OCI-LY7 (cell line): ENCODE results near the gene CCDC195. TPM values are rescaled to one million over a fixed set of nuclear protein-coding genes. Genes with fewer than 3 reads are reported as not detected.

Experiments
- BruUV-seq: library from RNA; stranded (reverse); fragments of 400-500 nt; replicated peaks from 2 replicates; lab custom pipeline; 2021; lab: Mats Ljungman, UMichigan
- CTCF ChIA-PET: fragments of 300-600 bp; sonication (Branson Sonifier 250); formaldehyde crosslinking; loops from one replicate; lab custom pipeline; 2022; ENCODE audit warnings: antibody characterized with exemption; ENCODE audit not compliant: unreplicated experiment; lab: Charles Lee
- POLR2A ChIA-PET: fragments of 300-600 bp; sonication (Branson Sonifier 250); formaldehyde crosslinking; loops from one replicate; lab custom pipeline; 2022; ENCODE audit warnings: antibody characterized with exemption; lab: Charles Lee
- DNase-seq: peaks from one replicate; pipeline ENCODE4 v3.0.0-alpha.2; 2015; ENCODE audit warnings: low spot score
- H2AFZ ChIP-seq: fragments of 200-600 bp; sonication (generic), shearing (Covaris generic); 2 replicates; pipeline ENCODE4 v1.6.1; 2014; ENCODE audit warnings: mild to moderate bottlenecking, antibody characterized with exemption, low read length, moderate library complexity
- H3K27ac ChIP-seq: fragments of 200-600 bp; sonication (generic); 2 replicates; pipeline ENCODE4 v1.5.1; 2014; ENCODE audit warnings: mixed run types, low read depth, mild to moderate bottlenecking, moderate library complexity, low read length, inconsistent platforms; ENCODE audit not compliant: poor library complexity, severe bottlenecking
- H3K36me3 ChIP-seq: fragments of 200-600 bp; sonication (generic); 2 replicates; pipeline ENCODE4 v1.6.1; 2014; ENCODE audit warnings: mild to moderate bottlenecking, antibody characterized with exemption, low read length, moderate library complexity, mixed read lengths; ENCODE audit not compliant: insufficient read depth
- H3K4me1 ChIP-seq: fragments of 200-600 bp; sonication (generic); 2 replicates; pipeline ENCODE4 v1.5.1; 2014; ENCODE audit warnings: mild to moderate bottlenecking, low read length; ENCODE audit not compliant: insufficient read depth, poor library complexity, severe bottlenecking
- H3K4me2 ChIP-seq: fragments of 200-600 bp; sonication (generic); 2 replicates; pipeline ENCODE4 v1.6.1; 2014; ENCODE audit warnings: mild to moderate bottlenecking, low read length
- H3K4me3 ChIP-seq: fragments of 200-600 bp; sonication (generic); 2 replicates; pipeline ENCODE4 v1.5.1; 2014; ENCODE audit warnings: mild to moderate bottlenecking, low read depth, low read length; ENCODE audit not compliant: poor library complexity, severe bottlenecking
- H3K79me2 ChIP-seq: fragments of 200-600 bp; sonication (generic); 2 replicates; pipeline ENCODE4 v1.6.1; 2016; ENCODE audit warnings: low read depth, mild to moderate bottlenecking, low read length, moderate library complexity, mixed read lengths; ENCODE audit not compliant: insufficient read depth
- H3K9me2 ChIP-seq: fragments of 200-600 bp; sonication (generic); 2 replicates; pipeline ENCODE4 v1.6.1; 2016; ENCODE audit warnings: mild to moderate bottlenecking, low read length, mixed read lengths; ENCODE audit not compliant: insufficient read depth
- H3K9me3 ChIP-seq: fragments of 200-600 bp; sonication (generic); 2 replicates; pipeline ENCODE4 v1.6.1; 2014; ENCODE audit warnings: mild to moderate bottlenecking, mixed run types, low read length, mixed read lengths
- H4K20me1 ChIP-seq: fragments of 200-600 bp; sonication (generic); 2 replicates; pipeline ENCODE4 v1.6.1; 2014; ENCODE audit warnings: mild to moderate bottlenecking, antibody characterized with exemption, low read length, moderate library complexity, mixed read lengths; ENCODE audit not compliant: insufficient read depth
- CTCF ChIP-seq: fragments of 200-600 bp; sonication (generic); conservative IDR thresholded peaks from 2 replicates; pipeline ENCODE4 v1.5.1; 2014; ENCODE audit warnings: mild to moderate bottlenecking, antibody characterized with exemption, low read length, moderate library complexity, mixed read lengths
- EZH2phosphoT487 ChIP-seq: fragments of 200-600 bp; sonication (generic); IDR thresholded peaks from 2 replicates; pipeline ENCODE4 v1.6.1; 2018; ENCODE audit warnings: low read depth, borderline replicate concordance, mild to moderate bottlenecking, mixed run types, antibody characterized with exemption, low read length, moderate library complexity, mixed read lengths
- intact Hi-C: fragments of 100-400 bp; cut with micrococcal nuclease; formaldehyde crosslinking; loops from one replicate; pipeline ENCODE4 v1.10.0; 2022; ENCODE audit not compliant: unreplicated experiment
- total RNA-seq, 2 experiments: library from RNA; depleted of rRNA in 1 of 2; stranded (reverse); fragments of >200 nt in 1 of 2; shearing (Covaris generic) in 1 of 2; gene quantifications; 2 replicates each; pipeline ENCODE4 v1.2.3, GENCODE V29; 2014 to 2022

Gene CCDC195
- total RNA-seq, 2 experiments from 2014 or later = 0.82 to 4.1 TPM

DNA sequence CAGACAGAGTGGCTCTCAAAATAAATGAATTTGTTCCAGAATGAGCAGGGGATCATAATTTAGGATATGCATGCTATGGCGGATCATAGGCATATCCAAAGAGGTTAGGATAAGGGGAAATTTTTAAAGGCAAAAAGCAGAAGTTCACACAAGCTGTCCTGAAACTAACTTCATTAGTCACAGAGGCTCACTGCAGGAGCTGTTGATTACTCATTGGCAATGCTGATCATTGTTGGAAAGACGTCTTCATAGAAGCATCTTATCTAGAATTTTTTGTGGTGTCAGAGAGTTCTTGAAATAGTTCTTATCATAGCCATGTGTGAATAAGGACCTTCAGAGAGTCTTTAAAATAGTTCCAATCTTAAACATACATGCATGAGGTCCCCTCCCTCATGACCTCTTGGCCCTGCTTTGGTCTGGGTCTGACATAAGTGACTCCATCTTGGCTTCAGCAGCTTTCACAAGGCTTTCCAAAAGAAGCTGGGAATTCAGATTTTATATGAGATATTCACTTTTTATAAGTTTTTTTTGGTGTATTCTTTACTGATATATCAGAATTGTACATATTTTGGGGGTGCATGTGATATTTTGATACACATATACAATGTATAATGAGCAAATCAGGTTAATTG is 7.5 kb upstream of the CCDC195 start:
- peaks cover 53% of the 10 kb centered on the region for H3K9me3 ChIP-seq
- intact Hi-C loops = no loop called here
- no peak overlapping the region for H3K27ac ChIP-seq
- H3K79me2 ChIP-seq = no peaks in the 10 kb centered on the region
- H3K4me2 ChIP-seq = no peak overlapping the region
- no peak for DNase-seq
- ChIA-PET POLR2A (interaction anchor here (0.6 to 1.9 kb wide), 4 partner anchors 19 to 173 kb away, joined by 3 to 6 read pairs (median 3); no protein-coding TSS in a partner anchor), CTCF (interaction anchor here (1.4 kb wide), 1 partner anchor 30 kb away, joined by 3 read pairs; no protein-coding TSS in a partner anchor)
- peaks cover 10% of the 10 kb centered on the region for H3K36me3 ChIP-seq
- no peak overlapping the region for H3K4me3 ChIP-seq
- no peaks in the 10 kb centered on the region for H4K20me1 ChIP-seq
- no peak overlapping the region for H2AFZ ChIP-seq
- H3K4me1 ChIP-seq = peaks cover 8% of the 10 kb centered on the region
- TF ChIP-seq EZH2phosphoT487 (no peak), CTCF (no peak)
- H3K9me2 ChIP-seq = no peaks in the 10 kb centered on the region
- no TSS peak for BruUV-seq

GRCh38 chr2:224722770-224723169 is 6.6 kb upstream of the CCDC195 start:
- no peak for TF ChIP-seq EZH2phosphoT487
- TF ChIP-seq CTCF = no peak
- Histone ChIP-seq H3K4me3 (no peak overlapping the region), H3K4me2 (no peak overlapping the region), H3K4me1 (peaks cover 8% of the 10 kb centered on the region), H3K9me2 (no peaks in the 10 kb centered on the region), H4K20me1 (no peaks in the 10 kb centered on the region), H2AFZ (peak overlapping the region; percentile 47; the same call in 1 of the 2 replicates), H3K36me3 (peaks cover 14% of the 10 kb centered on the region), H3K27ac (no peak overlapping the region), H3K79me2 (no peaks in the 10 kb centered on the region), H3K9me3 (peaks cover 52% of the 10 kb centered on the region)
- intact Hi-C loops = no loop called here
- CTCF ChIA-PET = no interaction called here
- POLR2A ChIA-PET = interaction anchor here (0.6 to 1.9 kb wide), 2 partner anchors 36 to 68 kb away, joined by 3 to 6 read pairs; no protein-coding TSS in a partner anchor
- DNase-seq = no peak
- no TSS peak for BruUV-seq

- no peak overlapping the region for H3K4me3 ChIP-seq
- no peaks in the 10 kb centered on the region for H3K79me2 ChIP-seq
- no TSS peak for BruUV-seq
- H4K20me1 ChIP-seq = no peaks in the 10 kb centered on the region
- no peak overlapping the region for H3K4me2 ChIP-seq
- peaks cover 8% of the 10 kb centered on the region for H3K4me1 ChIP-seq
- no peak overlapping the region for H3K27ac ChIP-seq
- H3K9me2 ChIP-seq = no peaks in the 10 kb centered on the region
- POLR2A ChIA-PET = interaction anchor here (0.6 to 1.9 kb wide), 2 partner anchors 25 to 35 kb away, joined by 3 to 6 read pairs; no protein-coding TSS in a partner anchor
- no peak for DNase-seq
- intact Hi-C loops = no loop called here
- peaks cover 14% of the 10 kb centered on the region for H3K36me3 ChIP-seq
- no peak for TF ChIP-seq CTCF
- TF ChIP-seq EZH2phosphoT487 = no peak
- peak overlapping the region; percentile 47; the same call in 1 of the 2 replicates for H2AFZ ChIP-seq
- CTCF ChIA-PET = no interaction called here
- peaks cover 47% of the 10 kb centered on the region for H3K9me3 ChIP-seq
Observed at GRCh38 chr2:224722250-224722649, 6.1 kb upstream of the CCDC195 start.
